GM21786 (cell line): ENCODE results near the gene ENPP7.

Source experiments
- ATAC-seq: cut with Tn5 transposase; IDR thresholded peaks from one replicate; pipeline ENCODE4 v1.9.1; 2021; ENCODE audit not compliant: unreplicated experiment

The ENPP7 gene

GRCh38 chr17:79702550-79703236, 28.1 kb upstream of the ENPP7 start:
- ATAC-seq: no peak

GRCh38 chr17:79704691-79705090, 26.1 kb upstream of the ENPP7 start:
- no peak for ATAC-seq

GRCh38 chr17:79705674-79706073, 25.1 kb upstream of the ENPP7 start:
- no peak for ATAC-seq

- no peak for ATAC-seq
Observed at GRCh38 chr17:79706931-79707850, 23.6 kb upstream of the ENPP7 start.

- no peak for ATAC-seq
Observed at GRCh38 chr17:79707931-79708891, 22.5 kb upstream of the ENPP7 start.

GRCh38 chr17:79711715-79712305, 18.9 kb upstream of the ENPP7 start:
- no peak for ATAC-seq

- ATAC-seq: no peak
Observed at GRCh38 chr17:79713391-79713790, 17.4 kb upstream of the ENPP7 start.

- ATAC-seq: no peak
Observed at GRCh38 chr17:79714176-79715097, 16.3 kb upstream of the ENPP7 start.

- no peak for ATAC-seq
Observed at GRCh38 chr17:79715098-79715942, 15.4 kb upstream of the ENPP7 start.

- ATAC-seq: no peak
Observed at GRCh38 chr17:79715943-79716797, 14.6 kb upstream of the ENPP7 start.

GRCh38 chr17:79720705-79721292, 9.9 kb upstream of the ENPP7 start:
- no peak for ATAC-seq

GRCh38 chr17:79721993-79722671, 8.6 kb upstream of the ENPP7 start:
- no peak for ATAC-seq

GRCh38 chr17:79722787-79723186, 8.0 kb upstream of the ENPP7 start:
- ATAC-seq: no peak

GRCh38 chr17:79728169-79728907, 2.4 kb upstream of the ENPP7 start:
- ATAC-seq: no peak

GRCh38 chr17:79728908-79729471, 1.8 kb upstream of the ENPP7 start:
- ATAC-seq: no peak

GRCh38 chr17:79729761-79730160, 982 bp upstream of the ENPP7 start:
- ATAC-seq: no peak
